Keratinocyte (primary cell): ENCODE measurements around the gene TPRX1.

ENCODE experiments used
- EZH2 ChIP-seq: IDR thresholded peaks from one replicate; pipeline ENCODE4 v1.6.1; 2012; ENCODE audit warnings: inconsistent platforms, mild to moderate bottlenecking, low read length, moderate library complexity
- TF ChIP-seq, protein P1 (sequence below), 3 experiments: IDR thresholded peaks in 1 of 3; conservative IDR thresholded peaks in 1 of 3; optimal IDR thresholded peaks in 1 of 3; 2 replicates in 2 of 3; 3 replicates in 1 of 3; pipeline versions ENCODE3 to v1.5.1; 2011; ENCODE audit warnings: low read length in 3 of 3, mild to moderate bottlenecking in 3 of 3, moderate library complexity in 2 of 3, control low read depth in 1 of 3, inconsistent platforms in 1 of 3; ENCODE audit not compliant: insufficient read depth in 2 of 3; ENCODE audit errors: extremely low read depth in 1 of 3

DNA sequence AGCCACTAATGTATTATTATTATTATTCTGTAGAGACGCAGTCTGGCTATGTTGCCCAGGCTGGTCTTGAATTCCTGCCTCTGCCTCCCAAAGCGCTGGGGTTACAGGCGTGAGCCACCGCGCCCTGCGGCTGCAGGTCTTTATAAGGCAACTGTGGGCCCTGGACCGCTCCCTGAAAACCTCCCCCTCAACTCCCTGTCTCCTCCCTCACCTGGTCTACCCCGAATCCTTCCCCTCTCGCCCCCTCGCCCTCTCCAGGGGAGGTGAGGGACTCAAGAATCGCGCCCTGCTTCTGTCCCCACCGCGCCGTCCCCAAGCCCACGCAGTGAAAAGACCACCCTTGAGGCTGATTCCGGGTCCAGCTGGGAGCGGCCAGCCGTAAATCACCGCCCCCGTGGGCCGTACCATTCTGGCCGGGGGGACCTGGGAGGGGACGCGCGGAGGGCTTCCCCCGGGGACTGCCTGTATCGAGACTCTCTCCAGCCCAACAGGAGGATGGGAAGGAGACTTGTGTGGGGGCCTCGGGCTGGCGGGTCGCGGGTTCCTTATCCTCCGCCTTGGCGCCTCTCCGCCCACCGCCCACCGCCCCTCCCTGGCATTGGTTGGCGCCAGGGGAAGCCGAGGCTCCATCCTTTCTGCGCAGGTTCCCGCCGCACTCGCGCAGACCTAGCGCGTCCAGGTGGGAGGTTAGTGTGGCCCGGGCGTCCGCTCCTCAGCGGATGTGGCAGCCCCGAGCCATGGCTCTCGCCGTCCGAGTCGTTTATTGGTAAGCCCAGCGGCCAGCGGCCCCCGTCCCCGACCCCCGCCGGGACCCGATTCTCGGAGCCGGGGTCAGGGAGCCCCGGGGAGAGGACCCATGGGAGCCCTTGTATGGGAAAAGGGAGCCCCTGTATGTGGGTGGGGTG is 26.1 kb downstream of the TPRX1 start, which contains the start of gene SELENOW:
- TF ChIP-seq, protein P1, sequence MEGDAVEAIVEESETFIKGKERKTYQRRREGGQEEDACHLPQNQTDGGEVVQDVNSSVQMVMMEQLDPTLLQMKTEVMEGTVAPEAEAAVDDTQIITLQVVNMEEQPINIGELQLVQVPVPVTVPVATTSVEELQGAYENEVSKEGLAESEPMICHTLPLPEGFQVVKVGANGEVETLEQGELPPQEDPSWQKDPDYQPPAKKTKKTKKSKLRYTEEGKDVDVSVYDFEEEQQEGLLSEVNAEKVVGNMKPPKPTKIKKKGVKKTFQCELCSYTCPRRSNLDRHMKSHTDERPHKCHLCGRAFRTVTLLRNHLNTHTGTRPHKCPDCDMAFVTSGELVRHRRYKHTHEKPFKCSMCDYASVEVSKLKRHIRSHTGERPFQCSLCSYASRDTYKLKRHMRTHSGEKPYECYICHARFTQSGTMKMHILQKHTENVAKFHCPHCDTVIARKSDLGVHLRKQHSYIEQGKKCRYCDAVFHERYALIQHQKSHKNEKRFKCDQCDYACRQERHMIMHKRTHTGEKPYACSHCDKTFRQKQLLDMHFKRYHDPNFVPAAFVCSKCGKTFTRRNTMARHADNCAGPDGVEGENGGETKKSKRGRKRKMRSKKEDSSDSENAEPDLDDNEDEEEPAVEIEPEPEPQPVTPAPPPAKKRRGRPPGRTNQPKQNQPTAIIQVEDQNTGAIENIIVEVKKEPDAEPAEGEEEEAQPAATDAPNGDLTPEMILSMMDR (optimal IDR thresholded peaks at IDR 0.05 in 1 of 3, IDR thresholded peaks at IDR 0.05 in 1 of 3, conservative IDR thresholded peaks at IDR 0.05 in 1 of 3; ENCODE audit: extremely low read depth in 1 of 3, insufficient read depth in 2 of 3, low read length in 3 of 3) = no peak
- TF ChIP-seq EZH2 = no peak
